Astrocyte (in vitro differentiated cells and primary cell): Measurements from ENCODE around the gene TMEM170B.

Source experiments
- CTCF ChIP-seq: IDR thresholded peaks from 2 replicates; pipeline ENCODE4 v1.5.1; 2011; ENCODE audit warnings: low read depth, mild to moderate bottlenecking, inconsistent platforms, low read length, moderate library complexity; ENCODE audit not compliant: insufficient read depth
- EZH2 ChIP-seq: IDR thresholded peaks from 2 replicates; pipeline ENCODE4 v1.6.1; 2012; ENCODE audit warnings: mild to moderate bottlenecking, low read length, inconsistent platforms; ENCODE audit not compliant: insufficient read depth

DNA sequence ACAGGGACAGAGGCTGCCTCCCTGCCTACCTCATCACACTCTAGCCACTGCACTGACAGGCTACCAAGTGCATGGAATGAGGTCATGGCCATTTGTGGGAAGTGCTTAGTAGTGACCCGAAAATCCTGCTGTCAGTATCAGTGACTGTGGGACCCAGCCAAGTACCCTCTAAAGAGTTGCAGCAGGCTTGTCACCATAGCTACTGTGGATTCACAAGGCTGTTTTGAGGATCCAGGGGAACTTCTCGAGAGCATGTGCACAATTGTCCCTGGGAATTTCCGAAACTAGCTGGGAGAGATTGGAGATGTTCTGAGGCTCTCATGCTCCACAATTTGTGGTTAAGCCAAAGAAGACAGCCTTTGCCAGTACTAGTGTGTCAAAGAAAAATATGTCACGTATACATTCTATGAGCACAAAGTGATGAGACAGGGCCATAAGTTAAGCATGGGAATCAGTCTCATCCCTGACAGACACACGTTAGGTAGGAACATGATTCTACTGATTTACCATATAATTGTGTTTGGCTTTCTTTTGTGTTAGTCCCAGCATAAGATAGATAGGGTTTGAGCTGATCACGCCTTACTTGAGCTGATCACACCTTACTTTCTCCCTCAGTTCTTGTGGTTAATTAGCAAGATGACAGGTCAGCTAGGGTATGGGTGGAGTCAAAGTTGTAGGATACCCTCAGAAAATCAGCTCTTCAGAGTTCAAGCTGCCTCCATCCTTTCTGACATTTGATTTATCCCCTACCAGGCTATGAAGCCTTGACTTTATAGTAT, 42.6 kb upstream of the TMEM170B start:
- TF ChIP-seq CTCF (no peak), EZH2 (no peak)
